Trophoblast cell (in vitro differentiated cells and primary cell): Measurements from ENCODE around the gene ZNF438.
"Not testable (repeated sequence)": the region's sequence is repeated elsewhere in the genome, so short reads cannot be mapped to it uniquely, and the experiment has no call there.

Source experiments
- DNase-seq, 2 donors: peaks; one replicate each; pipeline ENCODE4 v3.0.0-alpha.2; 2016
- H2AFZ ChIP-seq: 2 replicates; pipeline ENCODE4 v1.6.1; 2013; ENCODE audit warnings: low read length, moderate library complexity, mild to moderate bottlenecking; ENCODE audit not compliant: insufficient read depth, poor library complexity
- H2AK5ac ChIP-seq: 2 replicates; pipeline ENCODE4 v1.6.1; 2013; ENCODE audit warnings: mild to moderate bottlenecking, low read length
- H2BK120ac ChIP-seq: 2 replicates; pipeline ENCODE4 v1.6.1; 2013; ENCODE audit warnings: low read length, mild to moderate bottlenecking, moderate library complexity; ENCODE audit not compliant: insufficient read depth, poor library complexity
- H2BK12ac ChIP-seq: 2 replicates; pipeline ENCODE4 v1.6.1; 2013; ENCODE audit warnings: mild to moderate bottlenecking, low read length, moderate library complexity
- H2BK5ac ChIP-seq: 2 replicates; pipeline ENCODE4 v1.6.1; 2013; ENCODE audit warnings: low read length, low read depth, moderate library complexity, mild to moderate bottlenecking; ENCODE audit not compliant: poor library complexity
- H3K14ac ChIP-seq: 2 replicates; pipeline ENCODE4 v1.6.1; 2013; ENCODE audit warnings: mild to moderate bottlenecking, low read length
- H3K18ac ChIP-seq: 2 replicates; pipeline ENCODE4 v1.6.1; 2013; ENCODE audit warnings: mild to moderate bottlenecking, low read length
- H3K23ac ChIP-seq: 2 replicates; pipeline ENCODE4 v1.6.1; 2013; ENCODE audit warnings: low read length
- H3K27ac ChIP-seq: 2 replicates; pipeline ENCODE4 v1.5.1; 2013; ENCODE audit warnings: low read depth, mild to moderate bottlenecking, inconsistent platforms, low read length, moderate library complexity
- H3K27me3 ChIP-seq: 2 replicates; pipeline ENCODE4 v1.6.1; 2013; ENCODE audit warnings: inconsistent platforms, mild to moderate bottlenecking, low read length, moderate library complexity; ENCODE audit not compliant: insufficient read depth
- H3K36me3 ChIP-seq, 2 experiments: 1 replicate in 1 of 2; 2 replicates in 1 of 2; pipeline ENCODE4 v1.6.1; 2013; ENCODE audit warnings: low read length in 2 of 2, mild to moderate bottlenecking in 2 of 2, moderate library complexity in 1 of 2; ENCODE audit not compliant: insufficient read depth in 2 of 2, control insufficient read depth in 1 of 2
- H3K4ac ChIP-seq: 2 replicates; pipeline ENCODE4 v1.6.1; 2013; ENCODE audit warnings: low read depth, mild to moderate bottlenecking, low read length, moderate library complexity
- H3K4me1 ChIP-seq, 2 experiments: 1 replicate in 1 of 2; 2 replicates in 1 of 2; pipeline ENCODE4 v1.6.1; 2013; ENCODE audit warnings: low read length in 2 of 2, mild to moderate bottlenecking in 2 of 2, moderate library complexity in 1 of 2; ENCODE audit not compliant: insufficient read depth in 2 of 2, control insufficient read depth in 1 of 2
- H3K4me2 ChIP-seq: 2 replicates; pipeline ENCODE4 v1.6.1; 2013; ENCODE audit warnings: inconsistent platforms, mild to moderate bottlenecking, low read length, moderate library complexity
- H3K4me3 ChIP-seq: 2 replicates; pipeline ENCODE4 v1.5.1; 2013; ENCODE audit warnings: mild to moderate bottlenecking, low read depth, low read length, inconsistent platforms
- H3K79me1 ChIP-seq: one replicate; pipeline ENCODE4 v1.6.1; 2013; ENCODE audit warnings: low read length
- H3K79me2 ChIP-seq: 2 replicates; pipeline ENCODE4 v1.6.1; 2013; ENCODE audit warnings: low read length, mild to moderate bottlenecking; ENCODE audit not compliant: control insufficient read depth, insufficient read depth, poor library complexity
- H3K9ac ChIP-seq: 2 replicates; pipeline ENCODE4 v1.6.1; 2013; ENCODE audit warnings: mild to moderate bottlenecking, low read length
- H3K9me3 ChIP-seq: 2 replicates; pipeline ENCODE4 v1.6.1; 2013; ENCODE audit warnings: low read depth, mild to moderate bottlenecking, control low read depth, inconsistent platforms, low read length; ENCODE audit not compliant: insufficient read depth
- H4K12ac ChIP-seq: 2 replicates; pipeline ENCODE4 v1.6.1; 2013; ENCODE audit warnings: low read depth, mild to moderate bottlenecking, low read length, moderate library complexity
- H4K8ac ChIP-seq: 2 replicates; pipeline ENCODE4 v1.6.1; 2013; ENCODE audit warnings: low read depth, mild to moderate bottlenecking, low read length, moderate library complexity
- H4K91ac ChIP-seq: one replicate; pipeline ENCODE4 v1.6.1; 2013; ENCODE audit warnings: low read depth, mild to moderate bottlenecking, low read length, moderate library complexity
- WGBS: extraction: QIAGEN DNeasy Blood & Tissue Kit; methylation state at CpG from one replicate; pipeline ENCODE4 v1.1.7; 2013; ENCODE audit warnings: missing lambda C conversion rate; ENCODE audit not compliant: insufficient read length, insufficient coverage; ENCODE audit errors: extremely low coverage; 5-methylcytosine and 5-hydroxymethylcytosine counted together

ZNF438 gene

DNA sequence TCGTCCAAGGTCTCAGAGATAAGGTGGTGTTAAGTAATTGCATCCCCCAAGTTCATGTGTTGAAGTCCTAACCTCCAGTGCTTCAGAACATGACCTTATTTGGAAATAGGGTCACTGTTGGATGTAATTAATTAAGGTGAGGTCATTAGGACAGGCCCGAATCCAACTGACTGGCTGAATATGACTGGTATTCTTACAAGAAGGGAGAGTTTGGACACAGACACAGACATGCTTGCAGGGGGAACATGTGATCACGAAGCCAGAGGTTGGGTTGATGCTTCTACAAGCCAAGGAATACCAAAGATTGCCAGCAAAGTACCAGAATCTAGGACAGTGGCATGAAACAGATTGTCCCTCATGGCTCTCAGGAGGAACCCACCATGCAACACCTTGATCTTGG, 228.6 kb downstream of the ZNF438 start:
- Histone ChIP-seq H3K4me1 (no peaks in the 10 kb centered on the region), H3K36me3 (no peaks in the 10 kb centered on the region), H3K14ac (no peak overlapping the region), H3K9ac (no peak overlapping the region), H3K4me3 (no peak overlapping the region), H4K91ac (no peak overlapping the region), H3K79me2 (no peaks in the 10 kb centered on the region), H3K18ac (no peak overlapping the region), H2BK120ac (no peak overlapping the region), H2AK5ac (no peak overlapping the region), H4K8ac (no peak overlapping the region), H4K12ac (no peak overlapping the region), H3K79me1 (no peaks in the 10 kb centered on the region), H3K27ac (no peak overlapping the region), H3K27me3 (no peaks in the 10 kb centered on the region), H3K4me2 (no peak overlapping the region), H2BK12ac (no peak overlapping the region), H2AFZ (no peak overlapping the region), H2BK5ac (no peak overlapping the region), H3K9me3 (no peaks in the 10 kb centered on the region), H3K4ac (no peak overlapping the region), H3K23ac (no peak overlapping the region)
- WGBS: no CpG with 5 or more reads among the region's 3 CpGs
- no peak for DNase-seq

DNA sequence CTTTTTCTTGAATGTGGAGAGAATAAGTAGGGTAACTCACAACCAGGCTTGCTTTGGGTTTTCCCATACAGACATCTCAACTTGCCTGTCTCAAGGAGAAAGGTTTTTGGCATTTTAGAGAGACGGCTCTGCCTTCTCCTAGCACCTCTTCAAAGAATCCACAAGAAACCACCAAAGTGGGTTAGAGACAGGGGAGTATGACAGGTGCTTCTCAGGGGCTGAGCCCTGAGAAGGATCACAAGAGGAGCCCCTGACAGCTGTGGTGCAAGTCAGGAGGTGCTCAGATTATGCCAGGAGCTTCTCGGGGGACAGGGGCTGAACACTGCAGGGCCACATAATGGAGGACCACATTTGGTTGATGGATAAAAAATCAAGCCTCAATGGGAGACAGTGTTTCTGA, 231.3 kb downstream of the ZNF438 start:
- no peak overlapping the region for H2BK5ac ChIP-seq
- H3K4me2 ChIP-seq: no peak overlapping the region
- H4K12ac ChIP-seq: no peak overlapping the region
- no peak overlapping the region for H3K23ac ChIP-seq
- H3K4me3 ChIP-seq: no peak overlapping the region
- H2BK12ac ChIP-seq: no peak overlapping the region
- DNase-seq: no peak
- no peaks in the 10 kb centered on the region for H3K79me1 ChIP-seq
- no peaks in the 10 kb centered on the region for H3K27me3 ChIP-seq
- H3K4me1 ChIP-seq: no peaks in the 10 kb centered on the region
- H3K9me3 ChIP-seq: no peaks in the 10 kb centered on the region
- no peaks in the 10 kb centered on the region for H3K79me2 ChIP-seq
- no peak overlapping the region for H3K14ac ChIP-seq
- no peak overlapping the region for H2AFZ ChIP-seq
- H2AK5ac ChIP-seq: no peak overlapping the region
- H4K91ac ChIP-seq: no peak overlapping the region
- no peak overlapping the region for H3K27ac ChIP-seq
- WGBS: no CpG with 5 or more reads among the region's 2 CpGs
- no peak overlapping the region for H4K8ac ChIP-seq
- no peak overlapping the region for H3K18ac ChIP-seq
- H3K36me3 ChIP-seq: no peaks in the 10 kb centered on the region
- H3K9ac ChIP-seq: no peak overlapping the region
- no peak overlapping the region for H3K4ac ChIP-seq
- H2BK120ac ChIP-seq: no peak overlapping the region

DNA sequence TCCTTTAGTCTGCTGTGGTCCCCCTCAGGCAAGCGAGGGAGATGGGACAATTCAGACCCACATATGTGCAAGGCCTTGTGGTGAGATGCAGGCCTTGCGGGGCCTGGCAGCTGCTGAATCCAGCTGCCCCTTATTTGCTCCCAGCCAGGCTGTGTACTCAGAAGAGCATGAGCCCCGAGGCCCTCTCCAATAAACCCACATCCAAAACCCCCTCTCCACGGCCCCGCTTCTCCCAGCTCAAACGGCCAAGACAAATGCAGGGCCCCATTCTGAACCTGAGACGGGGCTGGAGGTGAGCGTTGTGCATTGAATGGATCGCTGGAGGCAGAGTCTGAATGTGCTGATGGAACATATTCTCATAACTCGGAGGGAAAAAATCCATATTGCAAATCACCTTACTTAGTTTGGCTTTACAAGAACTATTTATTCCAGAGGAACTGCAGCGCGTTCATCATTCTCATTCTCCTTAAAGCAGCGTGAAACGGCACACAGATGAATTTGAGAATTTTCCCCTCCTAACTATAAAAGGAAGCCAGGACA, 232.9 kb downstream of the ZNF438 start:
- Histone ChIP-seq H2BK12ac (no peak overlapping the region), H4K8ac (no peak overlapping the region), H3K4me1 (no peaks in the 10 kb centered on the region), H3K4ac (no peak overlapping the region), H3K9me3 (no peaks in the 10 kb centered on the region), H3K79me1 (no peaks in the 10 kb centered on the region), H2AK5ac (no peak overlapping the region), H3K79me2 (no peaks in the 10 kb centered on the region), H3K23ac (no peak overlapping the region), H3K36me3 (no peaks in the 10 kb centered on the region), H3K9ac (no peak overlapping the region), H3K14ac (no peak overlapping the region), H4K91ac (no peak overlapping the region), H2BK120ac (no peak overlapping the region), H3K18ac (no peak overlapping the region), H2BK5ac (no peak overlapping the region), H3K27ac (no peak overlapping the region), H3K4me2 (no peak overlapping the region), H4K12ac (no peak overlapping the region), H3K4me3 (no peak overlapping the region), H3K27me3 (no peaks in the 10 kb centered on the region), H2AFZ (no peak overlapping the region)
- no CpG with 5 or more reads among the region's 14 CpGs for WGBS
- DNase-seq: no peak

DNA sequence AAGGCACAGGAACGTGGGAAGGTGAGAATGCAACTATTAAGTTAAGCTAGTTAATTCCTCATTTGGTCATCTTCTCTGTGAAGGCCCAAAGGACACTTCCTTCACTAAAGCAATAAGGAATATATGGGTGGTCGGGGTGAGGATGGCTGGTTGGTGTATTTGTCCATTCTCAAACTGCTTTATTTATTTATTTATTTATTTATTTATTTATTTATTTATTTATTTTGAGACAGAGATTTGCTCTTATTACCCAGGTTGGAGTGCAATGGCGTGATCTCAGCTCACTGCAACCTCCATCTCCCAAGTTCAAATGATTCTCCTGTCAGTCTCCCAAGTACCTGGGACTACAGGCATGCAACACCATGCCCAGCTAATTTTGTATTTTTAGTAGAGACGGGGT, 236.6 kb downstream of the ZNF438 start:
- not testable (repeated sequence) for H3K4me2 ChIP-seq, H4K8ac ChIP-seq, H3K23ac ChIP-seq, H2BK120ac ChIP-seq, H3K36me3 ChIP-seq, H3K79me1 ChIP-seq, H3K14ac ChIP-seq, H2AK5ac ChIP-seq, H3K27ac ChIP-seq, H4K91ac ChIP-seq, H3K79me2 ChIP-seq, H3K4me1 ChIP-seq, H2AFZ ChIP-seq, H3K18ac ChIP-seq, H3K9ac ChIP-seq, H3K9me3 ChIP-seq, DNase-seq, H2BK5ac ChIP-seq, H4K12ac ChIP-seq, H3K4ac ChIP-seq, H2BK12ac ChIP-seq, H3K27me3 ChIP-seq, H3K4me3 ChIP-seq
- no CpG with 5 or more reads among the region's 4 CpGs for WGBS
